Epithelial cell of prostate (primary cell): Measurements from ENCODE around the gene LRRC74A.
A peak's percentile ranks its signal among the peaks of the same experiment; 100 is the strongest.

Source experiments
- DNase-seq: peaks from one replicate; pipeline ENCODE4 v3.0.0-alpha.2; 2011; ENCODE audit warnings: low read depth, low spot score
- H3K27ac ChIP-seq: fragments of 450-650 bp; 2 replicates; pipeline ENCODE4 v1.5.1; 2017; ENCODE audit warnings: mild to moderate bottlenecking

Gene LRRC74A

GRCh38 chr14:76917745-76918255 lies 91.6 kb downstream of the LRRC74A start:
- DNase-seq: no peak
- H3K27ac ChIP-seq: peak overlapping the region; percentile 97

- no peak for DNase-seq
- peak overlapping the region; percentile 97 for H3K27ac ChIP-seq
Observed at GRCh38 chr14:76918256-76918781, 92.1 kb downstream of the LRRC74A start.

GRCh38 chr14:76918782-76919394 lies 92.7 kb downstream of the LRRC74A start:
- H3K27ac ChIP-seq: peak overlapping the region; percentile 97
- peak; percentile 77 for DNase-seq
